HEK293T (cell line): ENCODE data around the gene SPI1.

Experiments
- ARNT ChIP-seq: fragments of 450-650 bp; IDR thresholded peaks from 2 replicates; pipeline ENCODE4 v1.6.1; 2017; ENCODE audit warnings: mild to moderate bottlenecking
- BHLHE40 ChIP-seq: fragments of 450-650 bp; IDR thresholded peaks from 2 replicates; pipeline ENCODE4 v1.6.1; 2016; ENCODE audit warnings: mild to moderate bottlenecking, moderate library complexity, borderline replicate concordance
- FOXA1 ChIP-seq: fragments of 450-650 bp; IDR thresholded peaks from 2 replicates; pipeline ENCODE4 v1.6.1; 2016; ENCODE audit warnings: mild to moderate bottlenecking
- L3MBTL2 ChIP-seq: fragments of 450-650 bp; conservative IDR thresholded peaks from 2 replicates; pipeline ENCODE4 v1.6.1; 2016; ENCODE audit warnings: mild to moderate bottlenecking
- NFRKB ChIP-seq: fragments of 450-650 bp; IDR thresholded peaks from 2 replicates; pipeline ENCODE4 v1.6.1; 2016; ENCODE audit warnings: mild to moderate bottlenecking, moderate library complexity
- SP1 ChIP-seq: fragments of 450-650 bp; IDR thresholded peaks from 2 replicates; pipeline ENCODE4 v1.6.1; 2017

DNA sequence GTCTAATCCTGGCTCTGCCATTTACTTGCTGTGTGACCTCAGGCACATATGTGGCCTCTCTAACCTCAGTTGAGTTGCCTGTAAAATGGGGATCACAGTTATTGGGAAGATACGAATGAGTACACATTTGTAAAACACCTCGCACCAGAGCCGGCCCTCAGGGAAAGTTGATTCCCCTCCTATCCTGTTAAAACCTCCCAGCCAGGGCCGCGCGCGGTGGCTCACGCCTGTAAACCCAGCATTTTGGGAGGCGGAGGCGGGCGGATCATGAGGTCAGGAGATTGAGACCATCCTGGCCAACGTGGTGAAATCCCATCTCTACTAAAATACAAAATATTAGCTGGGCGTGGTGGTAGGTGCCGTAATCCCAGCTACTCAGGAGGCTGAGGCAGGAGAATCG is 18.0 kb downstream of the SPI1 start:
- TF ChIP-seq SP1 (no peak), BHLHE40 (no peak), NFRKB (no peak), ARNT (no peak), FOXA1 (no peak), L3MBTL2 (no peak)
